K562 (cell line): Measurements from ENCODE around the gene IDUA. TPM values are rescaled to one million over a fixed set of nuclear protein-coding genes. Genes with fewer than 3 reads are reported as not detected.

ENCODE experiments used
- CEBPB ChIP-seq: fragments of 450-650 bp; IDR thresholded peaks from 2 replicates; pipeline ENCODE4 v1.6.1; 2016; ENCODE audit warnings: missing genetic modification characterization, missing compliant biosample characterization
- HDGF ChIP-seq: fragments of 450-650 bp; IDR thresholded peaks from 2 replicates; pipeline ENCODE4 v1.6.1; 2016
- MTA3 ChIP-seq: fragments of 450-650 bp; formaldehyde crosslinking; IDR thresholded peaks from 2 replicates; pipeline ENCODE4 v1.6.1; 2017; ENCODE audit warnings: mild to moderate bottlenecking, borderline replicate concordance
- MYBL2 ChIP-seq, 2 experiments: fragments of 450-650 bp in 1 of 2; sonication (generic) in 1 of 2; formaldehyde crosslinking in 1 of 2; IDR thresholded peaks; 2 replicates each; pipeline versions ENCODE4 v1.6.1 to v1.8.1; 2017 to 2022; ENCODE audit warnings: borderline replicate concordance in 1 of 2, inconsistent platforms in 1 of 2, low read depth in 1 of 2, mild to moderate bottlenecking in 1 of 2, missing genetic modification reagents in 1 of 2, moderate library complexity in 1 of 2
- POU5F1 ChIP-seq: fragments of 150-350 bp; IDR thresholded peaks from 2 replicates; pipeline ENCODE4 v1.6.1; 2014; ENCODE audit warnings: borderline replicate concordance, low read length, low read depth, mild to moderate bottlenecking; ENCODE audit not compliant: partially characterized antibody
- ZNF589 ChIP-seq: fragments of 200-800 bp; sonication (Bioruptor generic); IDR thresholded peaks from 2 replicates; pipeline ENCODE4 v1.6.1; 2016; ENCODE audit warnings: low read depth, missing genetic modification characterization, missing compliant biosample characterization
- ZNF707 ChIP-seq: fragments of 250-450 bp; sonication (Bioruptor Pico); conservative IDR thresholded peaks from 2 replicates; pipeline ENCODE4 v1.8.0; 2022; ENCODE audit warnings: inconsistent platforms, mild to moderate bottlenecking, moderate library complexity
- polyA plus RNA-seq, 8 experiments: library from polyadenylated mRNA; depleted of rRNA in 4 of 8; stranded (reverse) in 5 of 8; unstranded in 3 of 8; fragments of >200 nt; fragmentation: Nextera tagmentation in 2 of 8; fragmentation: Illumina TruSeq in 1 of 8; extraction: Ambion mirVana in 2 of 8; extraction: Trizol in 1 of 8; gene quantifications; 2 replicates each; pipeline versions ENCODE4 v1.2.1 to v1.2.3, GENCODE V29; 2011 to 2014; ENCODE audit warnings: inconsistent platforms in 1 of 8, missing spikeins in 1 of 8
- total RNA-seq, 7 experiments: library from RNA; depleted of rRNA in 6 of 7; stranded (reverse); fragments of >200 nt in 6 of 7; fragmentation: Illumina TruSeq in 2 of 7; extraction: Trizol in 2 of 7; gene quantifications; 2 replicates each; pipeline versions ENCODE4 v1.2.1 to v1.2.3, GENCODE V29; 2011 to 2021; ENCODE audit warnings: low replicate concordance in 1 of 7
- TF ChIP-seq, protein P1 (sequence below): sonication (generic); formaldehyde crosslinking; IDR thresholded peaks from 2 replicates; pipeline ENCODE4 v1.8.0; 2022; ENCODE audit warnings: mild to moderate bottlenecking, missing genetic modification reagents
- TF ChIP-seq, protein P2 (sequence below): fragments of 150-350 bp; conservative IDR thresholded peaks from 2 replicates; pipeline ENCODE4 v1.6.1; 2014; ENCODE audit warnings: low read length
- TF ChIP-seq, protein P3 (sequence below): fragments of 450-650 bp; formaldehyde crosslinking; conservative IDR thresholded peaks from 2 replicates; pipeline ENCODE4 v1.4.0; 2022; ENCODE audit warnings: mild to moderate bottlenecking, missing genetic modification characterization
- TF ChIP-seq, protein P4 (sequence below): sonication (generic); formaldehyde crosslinking; IDR thresholded peaks from 2 replicates; pipeline ENCODE4 v1.8.1; 2023; ENCODE audit warnings: mild to moderate bottlenecking, missing genetic modification reagents, moderate library complexity
- TF ChIP-seq, protein P5 (sequence below), 2 experiments: fragments of 450-650 bp in 1 of 2; IDR thresholded peaks; 2 replicates each; pipeline ENCODE4 v1.6.1; 2011 to 2017; ENCODE audit warnings: low read depth in 2 of 2, antibody characterized with exemption in 1 of 2, borderline replicate concordance in 1 of 2, low read length in 1 of 2, mild to moderate bottlenecking in 1 of 2, mixed read lengths in 1 of 2; ENCODE audit not compliant: control insufficient read depth in 1 of 2

The IDUA gene
- total and polyA plus RNA-seq, 9 of the 15 experiments (the other 6 are each of a cell fraction or from before 2014, with no cell fraction given) = 0.04 to 16.1 (median 1.2) TPM

DNA sequence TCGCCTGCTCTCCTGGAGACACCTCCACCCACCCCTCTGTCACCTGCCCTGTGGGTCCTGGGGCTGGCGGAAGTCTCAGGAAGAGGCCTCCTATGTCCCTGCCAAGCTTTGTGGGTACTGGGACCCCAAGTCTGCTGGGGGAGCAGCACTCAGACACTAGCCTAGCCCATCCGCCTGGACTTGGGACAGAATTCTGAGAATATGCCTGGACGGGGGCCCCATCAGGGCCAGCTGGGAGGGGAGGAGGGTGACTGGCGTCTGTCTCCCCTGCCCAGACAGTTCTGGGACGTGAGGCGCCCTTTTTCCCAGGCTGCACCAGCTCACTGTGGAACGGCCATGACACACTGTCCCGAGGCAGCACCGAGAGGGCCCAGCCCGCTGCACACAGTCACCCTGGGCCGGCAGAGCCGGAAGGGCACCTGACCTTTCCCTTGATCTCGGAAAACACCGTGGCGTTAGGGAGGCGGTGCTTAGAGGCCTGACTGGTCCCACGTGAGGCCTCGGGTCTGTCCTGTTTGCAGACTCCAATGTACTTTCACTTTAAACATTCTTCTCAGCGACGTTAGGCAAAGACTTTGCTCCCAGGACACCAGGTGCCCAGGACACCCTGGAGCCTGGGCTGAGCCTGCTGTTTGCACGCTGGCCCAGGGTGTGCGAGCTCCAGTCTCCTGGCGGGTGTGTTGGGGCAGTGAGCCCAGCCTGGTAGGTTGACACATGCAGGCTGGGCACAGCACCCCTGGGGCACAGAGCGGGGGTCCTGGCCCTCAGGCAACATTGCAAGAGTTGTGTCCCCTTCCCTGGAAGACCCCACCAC is 5.7 kb downstream of the IDUA start (continued):
- TF ChIP-seq, protein P1, sequence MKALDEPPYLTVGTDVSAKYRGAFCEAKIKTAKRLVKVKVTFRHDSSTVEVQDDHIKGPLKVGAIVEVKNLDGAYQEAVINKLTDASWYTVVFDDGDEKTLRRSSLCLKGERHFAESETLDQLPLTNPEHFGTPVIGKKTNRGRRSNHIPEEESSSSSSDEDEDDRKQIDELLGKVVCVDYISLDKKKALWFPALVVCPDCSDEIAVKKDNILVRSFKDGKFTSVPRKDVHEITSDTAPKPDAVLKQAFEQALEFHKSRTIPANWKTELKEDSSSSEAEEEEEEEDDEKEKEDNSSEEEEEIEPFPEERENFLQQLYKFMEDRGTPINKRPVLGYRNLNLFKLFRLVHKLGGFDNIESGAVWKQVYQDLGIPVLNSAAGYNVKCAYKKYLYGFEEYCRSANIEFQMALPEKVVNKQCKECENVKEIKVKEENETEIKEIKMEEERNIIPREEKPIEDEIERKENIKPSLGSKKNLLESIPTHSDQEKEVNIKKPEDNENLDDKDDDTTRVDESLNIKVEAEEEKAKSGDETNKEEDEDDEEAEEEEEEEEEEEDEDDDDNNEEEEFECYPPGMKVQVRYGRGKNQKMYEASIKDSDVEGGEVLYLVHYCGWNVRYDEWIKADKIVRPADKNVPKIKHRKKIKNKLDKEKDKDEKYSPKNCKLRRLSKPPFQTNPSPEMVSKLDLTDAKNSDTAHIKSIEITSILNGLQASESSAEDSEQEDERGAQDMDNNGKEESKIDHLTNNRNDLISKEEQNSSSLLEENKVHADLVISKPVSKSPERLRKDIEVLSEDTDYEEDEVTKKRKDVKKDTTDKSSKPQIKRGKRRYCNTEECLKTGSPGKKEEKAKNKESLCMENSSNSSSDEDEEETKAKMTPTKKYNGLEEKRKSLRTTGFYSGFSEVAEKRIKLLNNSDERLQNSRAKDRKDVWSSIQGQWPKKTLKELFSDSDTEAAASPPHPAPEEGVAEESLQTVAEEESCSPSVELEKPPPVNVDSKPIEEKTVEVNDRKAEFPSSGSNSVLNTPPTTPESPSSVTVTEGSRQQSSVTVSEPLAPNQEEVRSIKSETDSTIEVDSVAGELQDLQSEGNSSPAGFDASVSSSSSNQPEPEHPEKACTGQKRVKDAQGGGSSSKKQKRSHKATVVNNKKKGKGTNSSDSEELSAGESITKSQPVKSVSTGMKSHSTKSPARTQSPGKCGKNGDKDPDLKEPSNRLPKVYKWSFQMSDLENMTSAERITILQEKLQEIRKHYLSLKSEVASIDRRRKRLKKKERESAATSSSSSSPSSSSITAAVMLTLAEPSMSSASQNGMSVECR (CRISPR knock-in tag) = peak; percentile 21; the same call in 1 of the 2 replicates
- TF ChIP-seq, protein P2, sequence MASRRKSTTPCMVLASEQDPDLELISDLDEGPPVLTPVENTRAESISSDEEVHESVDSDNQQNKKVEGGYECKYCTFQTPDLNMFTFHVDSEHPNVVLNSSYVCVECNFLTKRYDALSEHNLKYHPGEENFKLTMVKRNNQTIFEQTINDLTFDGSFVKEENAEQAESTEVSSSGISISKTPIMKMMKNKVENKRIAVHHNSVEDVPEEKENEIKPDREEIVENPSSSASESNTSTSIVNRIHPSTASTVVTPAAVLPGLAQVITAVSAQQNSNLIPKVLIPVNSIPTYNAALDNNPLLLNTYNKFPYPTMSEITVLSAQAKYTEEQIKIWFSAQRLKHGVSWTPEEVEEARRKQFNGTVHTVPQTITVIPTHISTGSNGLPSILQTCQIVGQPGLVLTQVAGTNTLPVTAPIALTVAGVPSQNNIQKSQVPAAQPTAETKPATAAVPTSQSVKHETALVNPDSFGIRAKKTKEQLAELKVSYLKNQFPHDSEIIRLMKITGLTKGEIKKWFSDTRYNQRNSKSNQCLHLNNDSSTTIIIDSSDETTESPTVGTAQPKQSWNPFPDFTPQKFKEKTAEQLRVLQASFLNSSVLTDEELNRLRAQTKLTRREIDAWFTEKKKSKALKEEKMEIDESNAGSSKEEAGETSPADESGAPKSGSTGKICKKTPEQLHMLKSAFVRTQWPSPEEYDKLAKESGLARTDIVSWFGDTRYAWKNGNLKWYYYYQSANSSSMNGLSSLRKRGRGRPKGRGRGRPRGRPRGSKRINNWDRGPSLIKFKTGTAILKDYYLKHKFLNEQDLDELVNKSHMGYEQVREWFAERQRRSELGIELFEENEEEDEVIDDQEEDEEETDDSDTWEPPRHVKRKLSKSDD = no peak
- TF ChIP-seq ZNF589 (no peak), HDGF (no peak), MTA3 (peak; percentile 85; the same call in 1 of the 2 replicates), POU5F1 (no peak), ZNF707 (CRISPR knock-in tag) (no peak), CEBPB (tag) (no peak), MYBL2 (IDR thresholded peaks at IDR 0.05; ENCODE audit: low read depth) (no peak), MYBL2 (CRISPR knock-in tag; IDR thresholded peaks at IDR 0.05; ENCODE audit: borderline replicate concordance) (no peak)
- TF ChIP-seq, protein P3, sequence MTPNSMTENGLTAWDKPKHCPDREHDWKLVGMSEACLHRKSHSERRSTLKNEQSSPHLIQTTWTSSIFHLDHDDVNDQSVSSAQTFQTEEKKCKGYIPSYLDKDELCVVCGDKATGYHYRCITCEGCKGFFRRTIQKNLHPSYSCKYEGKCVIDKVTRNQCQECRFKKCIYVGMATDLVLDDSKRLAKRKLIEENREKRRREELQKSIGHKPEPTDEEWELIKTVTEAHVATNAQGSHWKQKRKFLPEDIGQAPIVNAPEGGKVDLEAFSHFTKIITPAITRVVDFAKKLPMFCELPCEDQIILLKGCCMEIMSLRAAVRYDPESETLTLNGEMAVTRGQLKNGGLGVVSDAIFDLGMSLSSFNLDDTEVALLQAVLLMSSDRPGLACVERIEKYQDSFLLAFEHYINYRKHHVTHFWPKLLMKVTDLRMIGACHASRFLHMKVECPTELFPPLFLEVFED = no peak
- TF ChIP-seq, protein P4, sequence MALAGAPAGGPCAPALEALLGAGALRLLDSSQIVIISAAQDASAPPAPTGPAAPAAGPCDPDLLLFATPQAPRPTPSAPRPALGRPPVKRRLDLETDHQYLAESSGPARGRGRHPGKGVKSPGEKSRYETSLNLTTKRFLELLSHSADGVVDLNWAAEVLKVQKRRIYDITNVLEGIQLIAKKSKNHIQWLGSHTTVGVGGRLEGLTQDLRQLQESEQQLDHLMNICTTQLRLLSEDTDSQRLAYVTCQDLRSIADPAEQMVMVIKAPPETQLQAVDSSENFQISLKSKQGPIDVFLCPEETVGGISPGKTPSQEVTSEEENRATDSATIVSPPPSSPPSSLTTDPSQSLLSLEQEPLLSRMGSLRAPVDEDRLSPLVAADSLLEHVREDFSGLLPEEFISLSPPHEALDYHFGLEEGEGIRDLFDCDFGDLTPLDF (CRISPR knock-in tag) = no peak
- TF ChIP-seq, protein P5, sequence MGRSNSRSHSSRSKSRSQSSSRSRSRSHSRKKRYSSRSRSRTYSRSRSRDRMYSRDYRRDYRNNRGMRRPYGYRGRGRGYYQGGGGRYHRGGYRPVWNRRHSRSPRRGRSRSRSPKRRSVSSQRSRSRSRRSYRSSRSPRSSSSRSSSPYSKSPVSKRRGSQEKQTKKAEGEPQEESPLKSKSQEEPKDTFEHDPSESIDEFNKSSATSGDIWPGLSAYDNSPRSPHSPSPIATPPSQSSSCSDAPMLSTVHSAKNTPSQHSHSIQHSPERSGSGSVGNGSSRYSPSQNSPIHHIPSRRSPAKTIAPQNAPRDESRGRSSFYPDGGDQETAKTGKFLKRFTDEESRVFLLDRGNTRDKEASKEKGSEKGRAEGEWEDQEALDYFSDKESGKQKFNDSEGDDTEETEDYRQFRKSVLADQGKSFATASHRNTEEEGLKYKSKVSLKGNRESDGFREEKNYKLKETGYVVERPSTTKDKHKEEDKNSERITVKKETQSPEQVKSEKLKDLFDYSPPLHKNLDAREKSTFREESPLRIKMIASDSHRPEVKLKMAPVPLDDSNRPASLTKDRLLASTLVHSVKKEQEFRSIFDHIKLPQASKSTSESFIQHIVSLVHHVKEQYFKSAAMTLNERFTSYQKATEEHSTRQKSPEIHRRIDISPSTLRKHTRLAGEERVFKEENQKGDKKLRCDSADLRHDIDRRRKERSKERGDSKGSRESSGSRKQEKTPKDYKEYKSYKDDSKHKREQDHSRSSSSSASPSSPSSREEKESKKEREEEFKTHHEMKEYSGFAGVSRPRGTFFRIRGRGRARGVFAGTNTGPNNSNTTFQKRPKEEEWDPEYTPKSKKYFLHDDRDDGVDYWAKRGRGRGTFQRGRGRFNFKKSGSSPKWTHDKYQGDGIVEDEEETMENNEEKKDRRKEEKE (IDR thresholded peaks at IDR 0.05; ENCODE audit: borderline replicate concordance in 1 of 2, control insufficient read depth in 1 of 2, low read depth in 2 of 2, low read length in 1 of 2) = no peak
